GM12872 (cell line): ENCODE results near the gene HERPUD2.

Experiments used
- TF ChIP-seq, protein P1 (sequence below): IDR thresholded peaks from 3 replicates; pipeline ENCODE4 v1.5.1; 2011; ENCODE audit warnings: low read depth, mild to moderate bottlenecking, low read length, moderate library complexity; ENCODE audit not compliant: insufficient read depth

Gene HERPUD2, protein sequence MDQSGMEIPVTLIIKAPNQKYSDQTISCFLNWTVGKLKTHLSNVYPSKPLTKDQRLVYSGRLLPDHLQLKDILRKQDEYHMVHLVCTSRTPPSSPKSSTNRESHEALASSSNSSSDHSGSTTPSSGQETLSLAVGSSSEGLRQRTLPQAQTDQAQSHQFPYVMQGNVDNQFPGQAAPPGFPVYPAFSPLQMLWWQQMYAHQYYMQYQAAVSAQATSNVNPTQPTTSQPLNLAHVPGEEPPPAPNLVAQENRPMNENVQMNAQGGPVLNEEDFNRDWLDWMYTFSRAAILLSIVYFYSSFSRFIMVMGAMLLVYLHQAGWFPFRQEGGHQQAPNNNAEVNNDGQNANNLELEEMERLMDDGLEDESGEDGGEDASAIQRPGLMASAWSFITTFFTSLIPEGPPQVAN

DNA sequence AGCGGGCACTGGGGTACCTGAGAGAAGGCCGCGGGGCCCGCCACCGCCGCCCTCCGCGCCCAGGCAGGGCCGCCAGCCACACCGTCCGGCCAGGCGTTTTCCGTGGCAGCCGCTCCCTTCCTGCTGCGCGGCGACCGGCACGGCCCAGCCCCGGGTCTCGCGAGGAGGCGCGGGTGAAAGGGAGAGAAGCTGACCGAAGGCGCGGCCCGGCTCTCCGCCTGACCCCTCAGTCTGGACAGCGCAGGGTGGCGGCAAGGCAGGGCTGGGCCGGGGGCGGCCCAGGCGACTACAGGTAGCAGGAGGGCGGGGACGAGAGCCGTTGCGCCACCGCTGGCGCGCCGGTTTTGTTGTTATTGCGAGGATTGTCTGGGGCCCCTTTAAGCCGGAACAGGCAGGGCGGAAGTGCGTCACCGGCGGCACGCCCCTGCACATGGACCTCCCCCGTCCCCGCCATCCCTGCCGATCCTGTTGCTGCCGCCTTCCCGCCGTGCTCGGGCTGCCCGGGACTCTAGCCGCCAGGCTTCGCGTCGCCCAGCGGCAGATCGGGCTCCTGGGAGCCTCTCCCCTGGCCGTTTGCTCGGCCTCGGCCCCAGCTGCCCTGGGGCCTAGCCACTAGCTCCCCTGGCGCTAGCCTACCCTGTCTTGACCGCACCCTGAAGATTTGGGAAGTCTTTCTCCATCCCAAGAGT lies at the start of gene HERPUD2:
Gene HERPUD2, minus strand, starts transcription at position 352 of the 689 bp plus-strand sequence. CDS start 805 bp downstream, outside the sequence.
- TF ChIP-seq, protein P1, sequence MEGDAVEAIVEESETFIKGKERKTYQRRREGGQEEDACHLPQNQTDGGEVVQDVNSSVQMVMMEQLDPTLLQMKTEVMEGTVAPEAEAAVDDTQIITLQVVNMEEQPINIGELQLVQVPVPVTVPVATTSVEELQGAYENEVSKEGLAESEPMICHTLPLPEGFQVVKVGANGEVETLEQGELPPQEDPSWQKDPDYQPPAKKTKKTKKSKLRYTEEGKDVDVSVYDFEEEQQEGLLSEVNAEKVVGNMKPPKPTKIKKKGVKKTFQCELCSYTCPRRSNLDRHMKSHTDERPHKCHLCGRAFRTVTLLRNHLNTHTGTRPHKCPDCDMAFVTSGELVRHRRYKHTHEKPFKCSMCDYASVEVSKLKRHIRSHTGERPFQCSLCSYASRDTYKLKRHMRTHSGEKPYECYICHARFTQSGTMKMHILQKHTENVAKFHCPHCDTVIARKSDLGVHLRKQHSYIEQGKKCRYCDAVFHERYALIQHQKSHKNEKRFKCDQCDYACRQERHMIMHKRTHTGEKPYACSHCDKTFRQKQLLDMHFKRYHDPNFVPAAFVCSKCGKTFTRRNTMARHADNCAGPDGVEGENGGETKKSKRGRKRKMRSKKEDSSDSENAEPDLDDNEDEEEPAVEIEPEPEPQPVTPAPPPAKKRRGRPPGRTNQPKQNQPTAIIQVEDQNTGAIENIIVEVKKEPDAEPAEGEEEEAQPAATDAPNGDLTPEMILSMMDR, result no peak

DNA sequence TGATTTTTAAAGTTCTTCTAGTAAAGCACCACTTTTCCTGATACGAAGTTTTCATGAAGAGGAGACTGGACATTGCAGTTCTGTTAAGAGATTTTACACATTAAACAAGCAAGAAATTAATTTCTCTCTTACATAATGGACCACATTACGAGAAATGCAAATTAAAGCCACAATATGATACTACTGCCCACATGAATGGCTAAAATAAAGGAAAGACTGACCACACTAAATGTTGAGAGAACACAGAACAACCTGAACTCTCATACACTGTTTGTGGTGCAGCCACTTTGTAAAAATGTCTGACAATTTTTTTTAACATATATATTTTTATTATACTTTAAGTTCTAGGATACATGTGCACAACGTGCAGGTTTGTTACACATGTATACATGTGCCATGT lies 44.0 kb upstream of the HERPUD2 start:
- TF ChIP-seq, protein P1, result no peak

DNA sequence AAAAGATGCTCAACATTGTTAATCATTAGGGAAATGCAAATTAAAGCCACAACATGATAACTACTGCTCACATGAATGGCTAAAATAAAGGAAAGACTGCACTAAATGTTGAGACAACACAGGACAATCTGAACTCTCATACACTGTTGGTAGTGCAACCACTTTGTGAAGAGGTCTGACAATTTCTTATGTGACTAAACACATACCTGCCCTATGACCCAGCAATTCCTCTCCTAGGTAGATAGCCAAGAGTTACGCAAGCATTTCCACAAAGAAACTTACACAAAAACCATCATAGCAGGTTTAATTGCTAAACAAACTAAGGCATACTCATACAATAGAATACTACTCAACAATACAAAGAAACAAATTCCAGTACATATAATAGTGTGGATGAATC lies 41.8 kb upstream of the HERPUD2 start:
- TF ChIP-seq, protein P1, result no peak

DNA sequence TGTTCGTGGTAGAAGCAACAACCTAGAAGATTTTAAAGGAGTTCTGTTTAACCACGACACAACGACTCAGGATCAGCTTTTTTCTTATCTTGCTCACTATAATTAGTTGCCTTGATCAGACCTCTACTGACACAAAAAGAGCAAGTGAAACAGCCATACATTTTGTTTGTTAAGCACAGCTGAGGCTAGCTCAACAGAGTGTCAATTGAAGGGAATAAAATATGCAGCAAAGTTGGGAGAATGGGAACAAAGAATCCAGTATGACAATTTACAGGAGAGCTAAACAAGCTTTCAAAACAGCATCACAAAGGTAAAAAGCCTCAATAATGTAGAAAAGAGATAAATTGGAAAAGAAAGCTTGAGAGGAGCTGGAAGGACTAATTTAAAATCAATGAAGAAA lies 40.5 kb upstream of the HERPUD2 start:
- TF ChIP-seq, protein P1, result no peak

DNA sequence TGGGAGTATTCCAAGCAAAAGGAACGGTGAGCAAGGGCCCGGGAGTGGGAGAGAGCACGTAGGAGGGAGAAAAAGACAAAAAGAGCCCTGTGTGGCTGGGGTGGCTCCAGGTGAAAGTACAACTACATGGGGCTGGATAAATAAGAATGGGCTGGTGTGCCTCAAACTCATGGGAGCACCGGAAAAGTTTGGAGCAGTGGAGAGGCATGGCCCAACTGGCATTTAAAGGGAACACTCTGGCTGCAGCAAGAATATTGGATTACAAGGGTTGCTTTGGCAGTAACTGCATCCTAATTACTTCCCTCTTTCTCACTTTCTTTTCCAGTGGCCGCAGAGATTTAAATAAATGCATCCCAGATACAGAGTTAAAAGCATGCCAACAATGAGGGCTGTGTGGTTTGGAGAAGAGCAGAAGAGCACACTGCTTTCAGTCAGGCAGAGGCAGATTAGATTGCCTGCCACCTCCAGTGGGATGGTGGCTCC lies 39.1 kb upstream of the HERPUD2 start:
- TF ChIP-seq, protein P1, result no peak

DNA sequence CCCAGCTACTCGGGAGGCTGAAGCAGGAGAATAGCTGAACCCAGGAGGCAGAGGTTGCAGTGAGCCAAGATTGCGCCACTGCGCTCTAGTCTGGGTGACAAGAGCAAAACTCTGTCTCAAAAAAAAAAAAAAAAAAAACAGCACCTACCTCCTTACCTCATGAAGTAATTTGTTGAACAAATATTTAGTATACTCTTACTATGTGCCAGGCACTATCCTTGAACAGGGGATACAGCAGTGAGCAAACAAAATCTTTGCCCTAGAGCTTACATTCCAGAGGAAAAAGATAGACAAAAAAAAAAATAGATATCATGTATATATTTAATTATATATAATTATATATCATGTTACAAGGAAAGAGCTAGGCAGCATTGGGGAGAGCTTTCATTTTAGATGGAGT lies 36.4 kb upstream of the HERPUD2 start:
- TF ChIP-seq, protein P1, result no peak

DNA sequence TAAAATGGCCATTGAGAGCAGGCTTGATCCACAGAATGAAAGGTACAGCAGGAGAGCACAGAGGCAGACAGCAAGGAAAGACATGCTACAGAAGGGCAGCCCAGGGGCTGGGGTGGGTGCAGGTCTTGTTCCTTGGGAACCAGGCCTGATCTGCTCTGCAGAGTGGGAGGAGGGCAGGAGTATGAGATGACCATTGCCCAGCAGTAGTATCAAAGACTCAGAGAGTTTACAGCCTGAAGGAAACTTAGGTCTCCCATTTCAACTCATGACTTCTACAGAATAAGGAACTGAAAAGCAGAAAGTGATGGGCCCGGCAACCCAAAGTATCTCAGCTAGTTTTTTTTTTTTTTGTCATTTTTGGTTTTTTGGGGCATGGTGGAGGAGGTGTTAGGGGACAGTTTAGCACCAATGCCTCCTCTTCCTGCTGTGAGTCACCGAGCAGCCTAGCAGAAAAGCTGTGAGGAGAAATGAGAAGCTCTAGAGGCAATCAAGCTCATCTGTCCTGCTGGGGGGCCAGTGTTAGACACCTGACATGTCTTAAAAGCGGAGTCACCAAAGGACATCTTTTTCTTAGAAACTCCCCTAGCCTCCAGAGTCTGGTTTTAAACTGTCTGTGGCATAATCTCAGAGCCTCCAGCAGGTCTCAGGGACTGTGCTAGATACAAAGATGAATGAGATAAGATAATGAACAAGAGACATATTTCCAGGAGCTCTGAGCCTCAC lies 34.3 kb upstream of the HERPUD2 start:
- TF ChIP-seq, protein P1, result no peak
